GM12878 (cell line): ENCODE results near the gene SIGLEC5. TPM values are rescaled to one million over a fixed set of nuclear protein-coding genes. Genes with fewer than 3 reads are reported as not detected.
A peak's percentile ranks its signal among the peaks of the same experiment; 100 is the strongest.

Experiments
- CHD1 ChIP-seq: IDR thresholded peaks from 2 replicates; pipeline ENCODE4 v1.6.1; 2012; ENCODE audit warnings: low read depth, low read length, improper control_type of control experiment
- DPF2 ChIP-seq: fragments of 450-650 bp; IDR thresholded peaks from 2 replicates; pipeline ENCODE4 v1.6.1; 2017; ENCODE audit warnings: mild to moderate bottlenecking
- EZH2 ChIP-seq: IDR thresholded peaks from 2 replicates; pipeline ENCODE4 v1.6.1; 2012; ENCODE audit warnings: low read depth, mild to moderate bottlenecking, control low read depth, inconsistent platforms, low read length, borderline replicate concordance; ENCODE audit not compliant: control insufficient read depth
- FOXK2 ChIP-seq: fragments of 450-650 bp; IDR thresholded peaks from 2 replicates; pipeline ENCODE4 v1.6.1; 2017; ENCODE audit warnings: mild to moderate bottlenecking, moderate library complexity
- HDAC6 ChIP-seq: fragments of 200-600 bp; sonication (generic); IDR thresholded peaks from one replicate; pipeline ENCODE4 v1.8.0; 2017; ENCODE audit warnings: antibody characterized with exemption; ENCODE audit not compliant: unreplicated experiment
- IKZF1 ChIP-seq: fragments of 450-650 bp; conservative IDR thresholded peaks from 2 replicates; pipeline ENCODE4 v1.6.1; 2017; ENCODE audit warnings: antibody characterized with exemption, mild to moderate bottlenecking
- MEF2A ChIP-seq: IDR thresholded peaks from 2 replicates; pipeline ENCODE4 v1.6.1; 2011; ENCODE audit warnings: low read depth, mild to moderate bottlenecking, low read length, moderate library complexity; ENCODE audit not compliant: insufficient read depth
- NFIC ChIP-seq: IDR thresholded peaks from 2 replicates; pipeline ENCODE4 v1.6.1; 2012; ENCODE audit warnings: low read depth, mild to moderate bottlenecking, inconsistent platforms, low read length, moderate library complexity
- NFXL1 ChIP-seq: fragments of 450-650 bp; IDR thresholded peaks from 2 replicates; pipeline ENCODE4 v1.6.1; 2017; ENCODE audit warnings: antibody characterized with exemption, mild to moderate bottlenecking, borderline replicate concordance
- POLR2AphosphoS5 ChIP-seq: IDR thresholded peaks from 2 replicates; pipeline ENCODE4 v1.6.1; 2011; ENCODE audit warnings: mild to moderate bottlenecking, low read length, inconsistent platforms
- SP1 ChIP-seq: IDR thresholded peaks from one replicate; pipeline ENCODE4 v1.6.1; 2011; ENCODE audit warnings: low read depth, low read length
- SPI1 ChIP-seq: IDR thresholded peaks from 2 replicates; pipeline ENCODE4 v1.6.1; 2011; ENCODE audit warnings: low read depth, mild to moderate bottlenecking, low read length, moderate library complexity, borderline replicate concordance; ENCODE audit not compliant: insufficient read depth
- SREBF2 ChIP-seq: IDR thresholded peaks from 2 replicates; pipeline ENCODE4 v1.6.1; 2012; ENCODE audit warnings: mild to moderate bottlenecking, low read length
- STAT1 ChIP-seq: fragments of 450-650 bp; conservative IDR thresholded peaks from 2 replicates; pipeline ENCODE4 v1.6.1; 2014; ENCODE audit warnings: antibody characterized with exemption, mild to moderate bottlenecking
- SUPT20H ChIP-seq: IDR thresholded peaks from 2 replicates; pipeline ENCODE4 v1.6.1; 2011; ENCODE audit warnings: low read depth, mild to moderate bottlenecking, low read length, moderate library complexity, borderline replicate concordance; ENCODE audit not compliant: control insufficient read depth
- polyA plus RNA-seq, 11 experiments: library from polyadenylated mRNA; depleted of rRNA in 4 of 11; unstranded in 6 of 11; stranded (reverse) in 5 of 11; fragments of >200 nt; fragmentation: Nextera tagmentation in 4 of 11; fragmentation: Illumina TruSeq in 1 of 11; extraction: Ambion mirVana in 4 of 11; extraction: Trizol in 1 of 11; gene quantifications; 1 replicate in 1 of 11; 2 replicates in 10 of 11; pipeline versions ENCODE4 v1.2.1 to v1.2.3, GENCODE V29; 2011 to 2016; ENCODE audit warnings: inconsistent platforms in 2 of 11, missing spikeins in 2 of 11, low read depth in 1 of 11
- total RNA-seq, 4 experiments: library from RNA; depleted of rRNA in 3 of 4; stranded (reverse); fragments of >200 nt in 3 of 4; fragmentation: Illumina TruSeq in 1 of 4; extraction: Trizol in 1 of 4; gene quantifications; 2 replicates each; pipeline versions ENCODE4 v1.2.1 to v1.2.3, GENCODE V29; 2013 to 2021
- TF ChIP-seq, protein P1 (sequence below): fragments of 450-650 bp; IDR thresholded peaks from 2 replicates; pipeline ENCODE4 v1.6.1; 2017; ENCODE audit warnings: antibody characterized with exemption, mild to moderate bottlenecking, moderate library complexity
- TF ChIP-seq, protein P2 (sequence below): fragments of 150-350 bp; IDR thresholded peaks from 2 replicates; pipeline ENCODE4 v1.6.1; 2014; ENCODE audit warnings: mild to moderate bottlenecking, low read depth, low read length
- TF ChIP-seq, protein P3 (sequence below): fragments of 450-650 bp; IDR thresholded peaks from 2 replicates; pipeline ENCODE4 v1.6.1; 2016; ENCODE audit warnings: mild to moderate bottlenecking, moderate library complexity, borderline replicate concordance
- TF ChIP-seq, protein P4 (sequence below): fragments of 450-650 bp; formaldehyde crosslinking; IDR thresholded peaks from 2 replicates; pipeline ENCODE4 v1.4.0; 2022; ENCODE audit warnings: mild to moderate bottlenecking, moderate library complexity

SIGLEC5 gene
- total and polyA plus RNA-seq, 10 of the 15 experiments (the other 5 are each of a cell fraction or from before 2014, with no cell fraction given), result 0.05 to 2.5 (median 1.4) TPM; not detected in 1

DNA sequence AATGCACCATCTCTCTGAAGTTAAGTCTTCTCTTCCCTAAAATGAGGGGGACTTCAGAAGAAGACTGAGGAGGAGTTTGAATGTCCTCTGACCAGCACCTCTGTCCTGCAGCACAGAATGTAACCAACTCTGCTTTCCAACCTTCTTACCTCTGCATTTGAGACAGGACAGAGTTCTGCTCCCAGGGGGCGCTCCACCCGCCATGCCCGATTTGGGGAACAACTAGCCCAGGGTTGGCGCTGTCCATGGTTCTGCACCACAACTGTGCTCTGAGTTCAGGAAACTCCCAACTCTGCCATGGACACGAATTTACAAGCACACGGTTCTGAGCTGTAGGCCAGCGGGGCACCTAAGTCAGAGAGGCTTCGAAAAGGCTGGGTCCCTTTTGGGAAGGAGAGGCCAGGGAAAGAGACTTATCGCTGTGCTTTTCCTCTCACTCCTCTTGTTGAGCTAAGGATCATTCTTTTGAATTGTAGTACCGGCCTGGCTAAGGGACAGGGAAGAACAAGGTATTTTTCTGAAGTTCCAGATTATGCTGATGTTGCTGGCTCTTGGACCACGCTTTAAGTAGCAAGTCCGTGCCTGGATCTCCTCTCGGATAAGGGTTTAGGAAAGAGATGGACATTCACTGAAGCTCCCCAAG, 22.2 kb downstream of the SIGLEC5 start (continued):
- TF ChIP-seq MEF2A (no peak), SREBF2 (no peak), STAT1 (no peak), SUPT20H (no peak), DPF2 (no peak), IKZF1 (peak; percentile 54), CHD1 (no peak), HDAC6 (no peak), SP1 (no peak), POLR2AphosphoS5 (no peak), FOXK2 (no peak), NFXL1 (no peak), EZH2 (no peak), NFIC (no peak), SPI1 (no peak)
- TF ChIP-seq, protein P1, sequence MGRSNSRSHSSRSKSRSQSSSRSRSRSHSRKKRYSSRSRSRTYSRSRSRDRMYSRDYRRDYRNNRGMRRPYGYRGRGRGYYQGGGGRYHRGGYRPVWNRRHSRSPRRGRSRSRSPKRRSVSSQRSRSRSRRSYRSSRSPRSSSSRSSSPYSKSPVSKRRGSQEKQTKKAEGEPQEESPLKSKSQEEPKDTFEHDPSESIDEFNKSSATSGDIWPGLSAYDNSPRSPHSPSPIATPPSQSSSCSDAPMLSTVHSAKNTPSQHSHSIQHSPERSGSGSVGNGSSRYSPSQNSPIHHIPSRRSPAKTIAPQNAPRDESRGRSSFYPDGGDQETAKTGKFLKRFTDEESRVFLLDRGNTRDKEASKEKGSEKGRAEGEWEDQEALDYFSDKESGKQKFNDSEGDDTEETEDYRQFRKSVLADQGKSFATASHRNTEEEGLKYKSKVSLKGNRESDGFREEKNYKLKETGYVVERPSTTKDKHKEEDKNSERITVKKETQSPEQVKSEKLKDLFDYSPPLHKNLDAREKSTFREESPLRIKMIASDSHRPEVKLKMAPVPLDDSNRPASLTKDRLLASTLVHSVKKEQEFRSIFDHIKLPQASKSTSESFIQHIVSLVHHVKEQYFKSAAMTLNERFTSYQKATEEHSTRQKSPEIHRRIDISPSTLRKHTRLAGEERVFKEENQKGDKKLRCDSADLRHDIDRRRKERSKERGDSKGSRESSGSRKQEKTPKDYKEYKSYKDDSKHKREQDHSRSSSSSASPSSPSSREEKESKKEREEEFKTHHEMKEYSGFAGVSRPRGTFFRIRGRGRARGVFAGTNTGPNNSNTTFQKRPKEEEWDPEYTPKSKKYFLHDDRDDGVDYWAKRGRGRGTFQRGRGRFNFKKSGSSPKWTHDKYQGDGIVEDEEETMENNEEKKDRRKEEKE, result no peak
- TF ChIP-seq, protein P2, sequence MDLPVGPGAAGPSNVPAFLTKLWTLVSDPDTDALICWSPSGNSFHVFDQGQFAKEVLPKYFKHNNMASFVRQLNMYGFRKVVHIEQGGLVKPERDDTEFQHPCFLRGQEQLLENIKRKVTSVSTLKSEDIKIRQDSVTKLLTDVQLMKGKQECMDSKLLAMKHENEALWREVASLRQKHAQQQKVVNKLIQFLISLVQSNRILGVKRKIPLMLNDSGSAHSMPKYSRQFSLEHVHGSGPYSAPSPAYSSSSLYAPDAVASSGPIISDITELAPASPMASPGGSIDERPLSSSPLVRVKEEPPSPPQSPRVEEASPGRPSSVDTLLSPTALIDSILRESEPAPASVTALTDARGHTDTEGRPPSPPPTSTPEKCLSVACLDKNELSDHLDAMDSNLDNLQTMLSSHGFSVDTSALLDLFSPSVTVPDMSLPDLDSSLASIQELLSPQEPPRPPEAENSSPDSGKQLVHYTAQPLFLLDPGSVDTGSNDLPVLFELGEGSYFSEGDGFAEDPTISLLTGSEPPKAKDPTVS, result no peak
- TF ChIP-seq, protein P3, sequence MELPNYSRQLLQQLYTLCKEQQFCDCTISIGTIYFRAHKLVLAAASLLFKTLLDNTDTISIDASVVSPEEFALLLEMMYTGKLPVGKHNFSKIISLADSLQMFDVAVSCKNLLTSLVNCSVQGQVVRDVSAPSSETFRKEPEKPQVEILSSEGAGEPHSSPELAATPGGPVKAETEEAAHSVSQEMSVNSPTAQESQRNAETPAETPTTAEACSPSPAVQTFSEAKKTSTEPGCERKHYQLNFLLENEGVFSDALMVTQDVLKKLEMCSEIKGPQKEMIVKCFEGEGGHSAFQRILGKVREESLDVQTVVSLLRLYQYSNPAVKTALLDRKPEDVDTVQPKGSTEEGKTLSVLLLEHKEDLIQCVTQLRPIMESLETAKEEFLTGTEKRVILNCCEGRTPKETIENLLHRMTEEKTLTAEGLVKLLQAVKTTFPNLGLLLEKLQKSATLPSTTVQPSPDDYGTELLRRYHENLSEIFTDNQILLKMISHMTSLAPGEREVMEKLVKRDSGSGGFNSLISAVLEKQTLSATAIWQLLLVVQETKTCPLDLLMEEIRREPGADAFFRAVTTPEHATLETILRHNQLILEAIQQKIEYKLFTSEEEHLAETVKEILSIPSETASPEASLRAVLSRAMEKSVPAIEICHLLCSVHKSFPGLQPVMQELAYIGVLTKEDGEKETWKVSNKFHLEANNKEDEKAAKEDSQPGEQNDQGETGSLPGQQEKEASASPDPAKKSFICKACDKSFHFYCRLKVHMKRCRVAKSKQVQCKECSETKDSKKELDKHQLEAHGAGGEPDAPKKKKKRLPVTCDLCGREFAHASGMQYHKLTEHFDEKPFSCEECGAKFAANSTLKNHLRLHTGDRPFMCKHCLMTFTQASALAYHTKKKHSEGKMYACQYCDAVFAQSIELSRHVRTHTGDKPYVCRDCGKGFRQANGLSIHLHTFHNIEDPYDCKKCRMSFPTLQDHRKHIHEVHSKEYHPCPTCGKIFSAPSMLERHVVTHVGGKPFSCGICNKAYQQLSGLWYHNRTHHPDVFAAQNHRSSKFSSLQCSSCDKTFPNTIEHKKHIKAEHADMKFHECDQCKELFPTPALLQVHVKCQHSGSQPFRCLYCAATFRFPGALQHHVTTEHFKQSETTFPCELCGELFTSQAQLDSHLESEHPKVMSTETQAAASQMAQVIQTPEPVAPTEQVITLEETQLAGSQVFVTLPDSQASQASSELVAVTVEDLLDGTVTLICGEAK, result no peak
- TF ChIP-seq, protein P4, sequence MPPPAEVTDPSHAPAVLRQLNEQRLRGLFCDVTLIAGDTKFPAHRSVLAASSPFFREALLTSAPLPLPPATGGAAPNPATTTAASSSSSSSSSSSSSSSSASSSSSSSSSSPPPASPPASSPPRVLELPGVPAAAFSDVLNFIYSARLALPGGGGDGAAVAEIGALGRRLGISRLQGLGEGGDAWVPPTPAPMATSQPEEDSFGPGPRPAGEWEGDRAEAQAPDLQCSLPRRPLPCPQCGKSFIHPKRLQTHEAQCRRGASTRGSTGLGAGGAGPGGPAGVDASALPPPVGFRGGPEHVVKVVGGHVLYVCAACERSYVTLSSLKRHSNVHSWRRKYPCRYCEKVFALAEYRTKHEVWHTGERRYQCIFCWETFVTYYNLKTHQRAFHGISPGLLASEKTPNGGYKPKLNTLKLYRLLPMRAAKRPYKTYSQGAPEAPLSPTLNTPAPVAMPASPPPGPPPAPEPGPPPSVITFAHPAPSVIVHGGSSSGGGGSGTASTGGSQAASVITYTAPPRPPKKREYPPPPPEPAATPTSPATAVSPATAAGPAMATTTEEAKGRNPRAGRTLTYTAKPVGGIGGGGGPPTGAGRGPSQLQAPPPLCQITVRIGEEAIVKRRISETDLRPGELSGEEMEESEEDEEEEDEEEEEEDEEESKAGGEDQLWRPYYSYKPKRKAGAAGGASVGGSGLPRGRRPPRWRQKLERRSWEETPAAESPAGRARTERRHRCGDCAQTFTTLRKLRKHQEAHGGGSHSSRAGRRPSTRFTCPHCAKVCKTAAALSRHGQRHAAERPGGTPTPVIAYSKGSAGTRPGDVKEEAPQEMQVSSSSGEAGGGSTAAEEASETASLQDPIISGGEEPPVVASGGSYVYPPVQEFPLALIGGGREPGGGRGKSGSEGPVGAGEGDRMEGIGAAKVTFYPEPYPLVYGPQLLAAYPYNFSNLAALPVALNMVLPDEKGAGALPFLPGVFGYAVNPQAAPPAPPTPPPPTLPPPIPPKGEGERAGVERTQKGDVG, result no peak
